Measurements from ENCODE around the gene FAF1. TPM values are rescaled to one million over a fixed set of nuclear protein-coding genes. Genes with fewer than 3 reads are reported as not detected.
"Not testable (repeated sequence)": the region's sequence is repeated elsewhere in the genome, so short reads cannot be mapped to it uniquely, and the experiment has no call there.

The FAF1 gene
- total RNA-seq, 1 experiment from 2014 or later: 109 TPM

- no TSS peak for BruUV-seq (replicated peaks)
- POLR2A ChIA-PET (ENCODE audit: low non-redundant PET): no interaction called here
- CTCF ChIA-PET: no interaction called here
Measured at GRCh38 chr1:50830621-50831020, 129.4 kb downstream of the FAF1 start.

GRCh38 chr1:50829014-50829958 lies 130.8 kb downstream of the FAF1 start:
- BruUV-seq (replicated peaks): no TSS peak
- H3K27ac ChIP-seq (ENCODE audit: low read depth, low read length, poor library complexity, severe bottlenecking): no peak overlapping the region
- H3K27me3 ChIP-seq (replicated peaks; ENCODE audit: insufficient read depth, low read depth, low read length, poor library complexity): no peaks in the 10 kb centered on the region
- DNase-seq (ENCODE audit: low spot score): no peak
- ChIA-PET POLR2A (ENCODE audit: low non-redundant PET) (no interaction called here), CTCF (no interaction called here)
- H3K4me3 ChIP-seq (ENCODE audit: low read depth, low read length, poor library complexity, severe bottlenecking): no peak overlapping the region
- no peaks in the 10 kb centered on the region for H3K4me1 ChIP-seq (ENCODE audit: insufficient read depth, low read length, poor library complexity, severe bottlenecking)
- no peaks in the 10 kb centered on the region for H3K36me3 ChIP-seq (ENCODE audit: insufficient read depth, low read length, poor library complexity, severe bottlenecking)
- intact Hi-C loops (cut with micrococcal nuclease; ENCODE audit: unreplicated experiment): no loop called here
- TF ChIP-seq EZH2 (IDR thresholded peaks at IDR 0.05; ENCODE audit: borderline replicate concordance, low read depth, low read length, poor library complexity, severe bottlenecking) (no peak), CTCF (conservative IDR thresholded peaks at IDR 0.05; ENCODE audit: low read depth, low read length) (no peak)
- H3K9me3 ChIP-seq (ENCODE audit: low read depth, low read length, poor library complexity, severe bottlenecking): peaks cover 14% of the 10 kb centered on the region

More at GRCh38 chr1:50830621-50831020, 129.4 kb downstream of the FAF1 start:
- intact Hi-C loops (cut with micrococcal nuclease; ENCODE audit: unreplicated experiment): no loop called here
- no peak overlapping the region for H3K4me3 ChIP-seq (ENCODE audit: low read depth, low read length, poor library complexity, severe bottlenecking)
- no peak overlapping the region for H3K27ac ChIP-seq (ENCODE audit: low read depth, low read length, poor library complexity, severe bottlenecking)
- no peak for DNase-seq (ENCODE audit: low spot score)
- H3K27me3 ChIP-seq (replicated peaks; ENCODE audit: insufficient read depth, low read depth, low read length, poor library complexity): no peaks in the 10 kb centered on the region
- H3K9me3 ChIP-seq (ENCODE audit: low read depth, low read length, poor library complexity, severe bottlenecking): peaks cover 14% of the 10 kb centered on the region
- TF ChIP-seq EZH2 (IDR thresholded peaks at IDR 0.05; ENCODE audit: borderline replicate concordance, low read depth, low read length, poor library complexity, severe bottlenecking): no peak
- no peak for TF ChIP-seq CTCF (conservative IDR thresholded peaks at IDR 0.05; ENCODE audit: low read depth, low read length)
- H3K36me3 ChIP-seq (ENCODE audit: insufficient read depth, low read length, poor library complexity, severe bottlenecking): no peaks in the 10 kb centered on the region
- no peaks in the 10 kb centered on the region for H3K4me1 ChIP-seq (ENCODE audit: insufficient read depth, low read length, poor library complexity, severe bottlenecking)

GRCh38 chr1:50827546-50827945 lies 132.5 kb downstream of the FAF1 start:
- CTCF ChIA-PET: no interaction called here
- intact Hi-C loops (cut with micrococcal nuclease; ENCODE audit: unreplicated experiment): no loop called here
- no peak for DNase-seq (ENCODE audit: low spot score)
- no TSS peak for BruUV-seq (replicated peaks)
- no peak for TF ChIP-seq EZH2 (IDR thresholded peaks at IDR 0.05; ENCODE audit: borderline replicate concordance, low read depth, low read length, poor library complexity, severe bottlenecking)
- no peak for TF ChIP-seq CTCF (conservative IDR thresholded peaks at IDR 0.05; ENCODE audit: low read depth, low read length)
- H3K27ac ChIP-seq (ENCODE audit: low read depth, low read length, poor library complexity, severe bottlenecking): no peak overlapping the region
- no peaks in the 10 kb centered on the region for H3K4me1 ChIP-seq (ENCODE audit: insufficient read depth, low read length, poor library complexity, severe bottlenecking)
- H3K36me3 ChIP-seq (ENCODE audit: insufficient read depth, low read length, poor library complexity, severe bottlenecking): no peaks in the 10 kb centered on the region
- H3K9me3 ChIP-seq (ENCODE audit: low read depth, low read length, poor library complexity, severe bottlenecking): peaks cover 14% of the 10 kb centered on the region
- POLR2A ChIA-PET (ENCODE audit: low non-redundant PET): no interaction called here
- no peaks in the 10 kb centered on the region for H3K27me3 ChIP-seq (replicated peaks; ENCODE audit: insufficient read depth, low read depth, low read length, poor library complexity)
- no peak overlapping the region for H3K4me3 ChIP-seq (ENCODE audit: low read depth, low read length, poor library complexity, severe bottlenecking)

- CTCF ChIA-PET; BruUV-seq (replicated peaks); H3K27ac ChIP-seq (ENCODE audit: low read depth, low read length, poor library complexity, severe bottlenecking); intact Hi-C loops (cut with micrococcal nuclease; ENCODE audit: unreplicated experiment); H3K27me3 ChIP-seq (replicated peaks; ENCODE audit: insufficient read depth, low read depth, low read length, poor library complexity); H3K4me1 ChIP-seq (ENCODE audit: insufficient read depth, low read length, poor library complexity, severe bottlenecking); POLR2A ChIA-PET (ENCODE audit: low non-redundant PET); DNase-seq (ENCODE audit: low spot score); H3K4me3 ChIP-seq (ENCODE audit: low read depth, low read length, poor library complexity, severe bottlenecking); H3K36me3 ChIP-seq (ENCODE audit: insufficient read depth, low read length, poor library complexity, severe bottlenecking): not testable (repeated sequence)
- H3K9me3 ChIP-seq (ENCODE audit: low read depth, low read length, poor library complexity, severe bottlenecking): peaks cover 10% of the 10 kb centered on the region
Measured at GRCh38 chr1:50826792-50827191, 133.3 kb downstream of the FAF1 start.
